Measurements from ENCODE around the gene NTMT1.
"Not testable (repeated sequence)": the region's sequence is repeated elsewhere in the genome, so short reads cannot be mapped to it uniquely, and the experiment has no call there.

NTMT1 gene, protein sequence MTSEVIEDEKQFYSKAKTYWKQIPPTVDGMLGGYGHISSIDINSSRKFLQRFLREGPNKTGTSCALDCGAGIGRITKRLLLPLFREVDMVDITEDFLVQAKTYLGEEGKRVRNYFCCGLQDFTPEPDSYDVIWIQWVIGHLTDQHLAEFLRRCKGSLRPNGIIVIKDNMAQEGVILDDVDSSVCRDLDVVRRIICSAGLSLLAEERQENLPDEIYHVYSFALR

GRCh38 chr9:129626079-129626624, at the start of gene NTMT1:
Gene NTMT1, plus strand, starts transcription at chr9:129626163. Its CDS starts 6,541 bp downstream, at chr9:129632704.
- peak; percentile 96 for DNase-seq

DNA sequence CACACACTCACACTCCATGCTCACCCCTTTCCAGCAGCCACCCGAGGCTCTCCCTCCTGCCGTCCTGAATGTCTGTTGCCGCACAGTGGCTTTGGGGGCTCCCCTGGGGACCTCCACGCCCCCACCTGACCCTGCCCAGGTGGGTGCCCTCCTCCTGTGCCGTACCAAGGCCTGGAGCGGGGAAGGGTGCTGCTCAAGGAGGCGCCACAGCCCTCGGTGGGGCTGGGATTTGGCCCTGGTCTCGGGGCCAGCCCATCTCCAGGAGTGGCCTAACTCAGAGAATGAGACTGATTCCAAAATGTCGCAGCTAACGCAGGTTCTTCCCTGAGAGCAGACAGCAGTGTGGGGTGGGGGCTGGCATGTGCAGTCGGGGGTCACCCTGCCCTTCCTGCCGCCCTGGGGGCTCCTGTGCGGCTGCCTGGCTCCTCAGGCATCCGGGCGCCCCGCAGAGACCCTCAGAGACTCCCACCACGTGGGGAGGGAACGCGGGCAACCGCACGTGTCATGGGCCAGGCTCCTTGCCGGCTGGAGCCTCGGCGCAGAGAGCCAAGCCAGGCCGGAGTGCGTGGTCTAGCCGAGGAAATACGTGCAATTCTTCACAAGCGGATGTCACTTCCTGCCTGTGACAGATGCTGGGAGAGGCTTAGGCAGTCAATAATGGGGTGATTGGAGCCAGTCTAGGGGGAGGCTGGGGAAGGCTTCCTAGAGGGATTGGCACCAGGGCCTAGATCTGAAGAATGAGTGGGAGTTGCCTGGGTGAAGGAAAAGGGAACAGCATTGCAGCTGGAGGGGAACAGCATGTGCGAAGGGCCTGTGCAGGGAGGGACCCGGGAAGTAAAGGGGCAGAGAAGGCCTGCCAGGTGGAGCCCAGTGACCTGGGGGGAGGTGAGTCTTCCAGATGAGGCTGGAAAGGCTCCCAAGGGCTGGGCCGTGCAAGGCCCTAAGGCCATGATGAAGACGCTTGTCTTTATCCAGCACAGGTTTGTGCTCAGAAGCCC, 49.1 kb upstream of the NTMT1 start:
- DNase-seq = no peak

- peak; percentile 43 for DNase-seq
Observed at GRCh38 chr9:129579294-129579693, 46.7 kb upstream of the NTMT1 start.

DNA sequence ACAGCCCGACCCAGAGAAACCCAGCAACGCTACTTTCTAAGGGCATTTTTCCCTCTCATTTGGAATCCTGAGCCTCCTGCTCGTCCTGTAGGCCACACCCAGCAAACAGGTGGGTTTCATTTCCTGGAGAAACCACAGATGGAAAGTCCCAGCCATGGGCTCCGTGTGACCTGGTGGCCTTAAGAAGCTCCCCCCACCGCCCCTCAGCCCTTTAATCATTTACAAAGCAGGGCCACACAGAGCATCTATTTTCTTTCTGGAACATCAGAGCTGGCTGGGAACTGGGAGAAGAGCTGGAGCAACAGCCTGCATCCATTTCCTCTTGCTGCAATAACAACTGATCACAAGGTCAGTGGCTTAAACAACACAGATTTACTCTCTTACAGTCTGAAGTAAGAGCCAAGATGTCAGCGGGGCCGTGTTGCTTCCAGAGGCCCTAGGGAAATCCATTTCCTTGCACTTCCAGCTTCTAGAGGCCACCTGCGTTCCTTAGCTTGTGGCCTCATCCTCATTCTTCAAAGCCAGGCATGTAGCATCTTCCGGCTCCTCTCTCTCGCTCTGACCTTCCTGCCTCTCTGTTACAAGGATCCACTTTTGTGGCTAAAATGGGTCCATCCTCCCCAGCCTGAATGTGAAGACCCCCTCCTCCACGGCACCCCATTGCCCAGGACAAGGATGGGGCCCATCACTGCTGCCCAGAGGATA, 45.6 kb upstream of the NTMT1 start:
- DNase-seq = no peak

GRCh38 chr9:129581505-129582189, 44.3 kb upstream of the NTMT1 start:
- DNase-seq = no peak

- DNase-seq = no peak
Observed at GRCh38 chr9:129582855-129583254, 43.1 kb upstream of the NTMT1 start.

DNA sequence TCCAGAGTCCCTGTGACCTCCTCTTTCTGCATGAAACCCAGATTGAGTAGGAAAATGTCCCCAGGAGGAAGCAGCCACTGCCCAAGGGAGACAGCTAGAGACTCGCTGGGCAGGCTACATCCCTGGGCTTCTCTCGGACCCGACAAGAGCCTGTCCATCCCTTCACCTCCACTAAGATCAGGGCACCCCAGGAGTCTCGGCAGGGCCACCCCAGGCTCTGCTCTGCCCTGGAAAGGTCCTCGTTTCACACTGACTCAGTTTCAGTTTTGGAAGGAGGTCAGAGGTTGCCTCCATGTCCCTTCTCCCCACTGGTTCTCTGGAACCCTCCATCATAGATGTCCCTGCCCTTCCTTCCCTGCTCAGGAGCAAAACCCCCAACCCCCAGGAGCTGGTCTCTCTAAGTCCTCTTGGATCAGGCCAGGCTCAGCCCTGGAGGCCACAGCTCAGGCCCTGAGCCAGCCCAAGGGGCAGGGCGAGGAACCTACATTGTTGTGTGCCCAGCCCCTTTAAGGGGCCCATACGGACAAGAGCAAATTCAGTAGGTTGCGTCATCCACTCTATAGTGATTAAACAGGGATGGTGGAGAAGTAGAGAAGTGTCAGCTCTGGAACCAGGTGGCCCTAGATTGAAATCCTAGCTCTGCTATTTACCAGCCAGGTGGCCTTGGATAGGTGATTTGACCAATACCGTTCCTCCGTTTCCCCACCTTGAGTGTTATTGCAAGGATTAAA, 42.5 kb upstream of the NTMT1 start:
- DNase-seq = no peak

- peak; percentile 92 for DNase-seq
Observed at GRCh38 chr9:129584136-129584535, 41.8 kb upstream of the NTMT1 start.

DNA sequence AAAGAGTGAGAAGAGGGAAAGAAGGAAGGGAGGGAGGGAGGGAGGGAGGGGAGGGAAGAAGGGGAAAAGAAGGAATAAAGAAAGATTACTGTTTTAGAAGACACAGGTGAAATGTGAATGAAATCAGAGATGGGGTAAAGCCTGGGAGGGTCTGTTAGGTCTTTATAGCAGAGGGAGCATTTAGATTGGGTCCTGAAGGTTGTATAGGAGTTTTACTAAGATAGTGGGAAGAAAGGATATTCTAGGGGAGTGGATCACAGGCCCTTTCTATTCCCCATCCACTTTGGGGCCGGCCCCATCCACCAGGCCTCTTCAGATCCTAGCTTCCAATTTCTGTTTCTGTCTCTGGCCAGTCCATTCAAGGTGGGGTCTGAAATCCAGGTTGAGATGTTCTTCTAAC, 40.6 kb upstream of the NTMT1 start:
- DNase-seq = no peak

DNA sequence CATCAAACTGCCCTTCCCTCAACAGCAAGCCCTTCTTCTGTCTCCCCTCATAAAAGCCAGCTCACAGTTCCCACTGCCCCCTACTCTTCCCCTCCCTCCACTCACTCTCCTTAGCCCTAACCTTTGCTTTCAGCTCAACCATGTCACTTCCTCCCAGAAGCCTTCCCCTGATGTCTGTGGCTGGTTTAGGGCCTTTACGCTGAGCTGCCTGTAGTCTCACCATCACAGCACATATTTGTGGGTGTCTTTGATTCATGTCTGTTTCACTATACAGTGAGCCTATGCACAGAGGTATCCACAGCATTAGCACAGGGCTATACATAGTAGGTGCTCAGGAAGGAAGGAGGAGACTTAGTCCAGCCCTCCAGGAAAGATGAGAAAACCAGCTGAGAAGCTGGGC, 39.7 kb upstream of the NTMT1 start:
- no peak for DNase-seq

GRCh38 chr9:129586685-129587084, 39.3 kb upstream of the NTMT1 start:
- DNase-seq = peak; percentile 61

DNA sequence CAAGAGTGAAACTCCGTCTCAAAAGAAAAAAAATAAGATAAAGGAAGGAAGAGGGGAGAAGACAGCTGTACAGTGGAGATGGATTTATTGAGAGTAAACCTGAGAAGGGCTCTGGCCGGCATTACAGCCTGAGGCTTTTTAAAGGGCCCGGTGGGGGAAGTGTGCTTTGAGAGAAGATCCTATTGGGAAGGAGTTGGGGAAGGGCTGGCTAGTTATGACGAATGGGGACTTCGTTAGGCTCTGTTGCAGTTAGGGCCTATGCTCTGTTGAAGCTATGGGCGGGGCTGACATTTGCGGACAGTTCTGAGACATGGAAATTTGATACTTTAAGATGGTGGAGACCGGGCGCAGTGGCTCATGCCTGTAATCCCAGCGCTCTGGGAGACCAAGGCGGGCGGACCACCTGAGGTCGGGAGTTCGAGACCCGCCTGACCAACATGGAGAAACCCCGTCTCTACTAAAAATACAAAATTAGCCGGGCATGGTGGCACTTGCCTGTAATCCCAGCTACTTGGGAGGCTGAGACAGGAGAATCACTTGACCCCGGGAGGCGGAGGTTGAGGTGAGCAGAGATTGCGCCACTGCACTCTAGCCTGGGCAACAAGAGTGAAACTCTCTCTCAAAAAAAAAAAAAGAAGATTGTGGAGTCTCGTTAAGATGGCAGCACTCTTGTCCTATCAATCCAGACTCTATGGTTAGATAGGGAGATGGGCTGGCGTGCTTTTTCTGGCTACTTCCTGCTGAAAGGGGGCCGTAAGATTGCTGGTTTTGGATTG, 38.3 kb upstream of the NTMT1 start:
- no peak for DNase-seq

DNA sequence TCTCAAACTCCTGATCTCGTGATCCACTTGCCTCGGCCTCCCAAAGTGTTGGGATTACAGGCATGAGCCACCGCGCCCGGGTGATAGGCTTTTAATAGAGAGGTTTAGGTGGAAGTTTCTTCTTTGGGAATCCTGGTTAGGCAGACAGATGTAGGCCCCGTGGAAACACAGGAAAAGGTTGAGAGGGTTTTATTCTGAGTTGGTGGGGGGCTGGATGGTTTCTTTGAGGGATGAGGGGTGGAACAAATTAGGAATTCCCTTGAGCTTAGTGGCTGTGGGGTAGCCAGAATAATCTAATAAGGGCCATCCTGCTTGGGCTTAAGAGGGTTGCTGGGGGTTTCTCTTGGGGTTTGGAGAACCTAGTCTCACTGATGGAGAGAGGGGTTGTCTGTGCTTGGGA, 35.5 kb upstream of the NTMT1 start:
- no peak for DNase-seq

DNA sequence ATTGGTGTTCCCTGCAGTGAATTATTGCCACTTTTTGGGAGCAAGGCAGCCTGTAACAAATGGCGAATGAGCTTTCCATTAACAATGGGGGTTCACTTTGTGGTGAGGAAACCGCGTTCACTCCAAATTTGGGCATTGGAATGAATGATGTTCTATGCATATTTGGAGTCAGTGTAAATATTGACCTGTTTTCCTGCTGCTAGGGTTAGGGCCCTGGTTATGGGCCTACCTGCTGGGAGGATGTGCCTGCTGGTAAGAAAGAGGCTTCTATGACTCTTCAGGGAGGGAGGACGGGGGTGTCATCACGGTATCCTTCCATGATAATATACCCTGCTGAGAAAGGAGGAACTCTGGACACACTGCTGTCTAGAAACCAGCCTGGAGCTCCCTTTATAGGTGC, 34.0 kb upstream of the NTMT1 start:
- DNase-seq = no peak

GRCh38 chr9:129592790-129593189, 33.2 kb upstream of the NTMT1 start:
- not testable (repeated sequence) for DNase-seq

DNA sequence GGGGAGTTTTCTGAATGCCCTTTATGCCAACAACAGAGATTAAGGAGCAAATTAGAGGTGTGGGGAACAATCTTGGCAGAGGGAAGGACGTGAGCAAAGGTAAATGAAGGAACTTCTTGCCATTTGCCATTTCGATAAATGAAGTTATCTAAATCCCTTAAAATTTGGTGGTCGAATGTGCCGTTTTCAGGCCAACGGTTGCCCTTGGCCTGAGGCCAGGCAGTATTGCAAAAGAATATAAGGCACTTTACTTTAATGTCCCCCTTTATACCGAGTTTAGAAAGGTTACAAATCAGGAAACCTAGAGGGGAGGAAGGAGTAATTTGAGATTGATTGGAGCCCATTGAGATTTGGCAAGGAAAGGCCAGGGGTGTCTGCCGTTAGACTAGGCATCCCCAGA, 31.3 kb upstream of the NTMT1 start:
- DNase-seq = no peak

GRCh38 chr9:129595311-129595741, 30.6 kb upstream of the NTMT1 start:
- DNase-seq = no peak

GRCh38 chr9:129595903-129596540, 29.9 kb upstream of the NTMT1 start:
- no peak for DNase-seq

GRCh38 chr9:129596541-129597331, 29.2 kb upstream of the NTMT1 start:
- DNase-seq = peak; percentile 89
